Activated naive CD4-positive, alpha-beta T cell treated with anti-CD3 and anti-CD28 coated beads, Interleukin-2, amount 10 ng/mL, durations not matched to agents 7 days and 5 days (primary cell): Measurements from ENCODE around the gene DUS1L.
"Not testable (repeated sequence)": the region's sequence is repeated elsewhere in the genome, so short reads cannot be mapped to it uniquely, and the experiment has no call there.

ENCODE experiments used
- CTCF ChIA-PET: fragments of 350-600 bp; sonication (Branson Sonifier 250); formaldehyde crosslinking; loops from one replicate; lab custom pipeline; 2021; ENCODE audit warnings: antibody characterized with exemption; lab: Charles Lee
- DNase-seq: peaks from one replicate; pipeline ENCODE4 v3.0.0-alpha.2; 2020
- H3K27ac Mint-ChIP-seq: one replicate; pipeline ENCODE4 v1.8.0; 2021; ENCODE audit warnings: mild to moderate bottlenecking, moderate library complexity, mixed read lengths
- H3K27me3 Mint-ChIP-seq: one replicate; pipeline ENCODE4 v1.8.0; 2021; ENCODE audit warnings: mild to moderate bottlenecking, mixed read lengths
- H3K36me3 Mint-ChIP-seq: one replicate; pipeline ENCODE4 v1.8.0; 2021; ENCODE audit warnings: mixed read lengths
- H3K4me1 Mint-ChIP-seq: one replicate; pipeline ENCODE4 v1.8.0; 2021; ENCODE audit warnings: mixed read lengths
- H3K4me3 Mint-ChIP-seq: one replicate; pipeline ENCODE4 v1.8.0; 2021; ENCODE audit warnings: mild to moderate bottlenecking, moderate library complexity, mixed read lengths
- H3K9me3 Mint-ChIP-seq: one replicate; pipeline ENCODE4 v1.8.0; 2021; ENCODE audit warnings: mixed read lengths

Gene DUS1L

DNA sequence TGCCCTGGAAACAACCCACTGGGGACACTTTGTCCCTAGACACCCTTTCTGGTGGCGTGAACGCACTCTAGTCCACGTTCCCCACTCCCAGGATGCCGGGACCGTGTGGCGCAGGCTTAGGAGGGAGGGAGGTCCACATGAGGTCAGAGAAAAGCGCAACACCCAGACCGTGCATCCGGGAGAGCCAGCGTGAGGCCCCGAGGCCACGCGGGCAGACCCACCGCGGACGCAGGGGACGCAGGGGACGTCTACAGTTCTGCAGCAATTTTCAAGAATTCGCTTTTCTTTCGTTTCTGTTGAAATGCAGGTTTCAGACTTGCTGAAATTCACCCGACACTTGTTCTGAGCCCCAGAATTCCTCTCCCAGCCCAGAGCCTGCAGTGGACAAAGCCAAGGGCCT is 18.7 kb downstream of the DUS1L start:
- CTCF ChIA-PET = no interaction called here
- no peak for DNase-seq
- no peak overlapping the region for H3K27ac Mint-ChIP-seq
- no peak overlapping the region for H3K4me3 Mint-ChIP-seq
- no peaks in the 10 kb centered on the region for H3K27me3 Mint-ChIP-seq
- no peaks in the 10 kb centered on the region for H3K9me3 Mint-ChIP-seq
- H3K36me3 Mint-ChIP-seq = peaks cover 7% of the 10 kb centered on the region
- H3K4me1 Mint-ChIP-seq = peaks cover 8% of the 10 kb centered on the region

GRCh38 chr17:82045936-82046484 is 19.6 kb downstream of the DUS1L start:
- peaks cover 8% of the 10 kb centered on the region for H3K4me1 Mint-ChIP-seq
- peaks cover 5% of the 10 kb centered on the region for H3K27me3 Mint-ChIP-seq
- no peaks in the 10 kb centered on the region for H3K9me3 Mint-ChIP-seq
- CTCF ChIA-PET = no interaction called here
- no peak overlapping the region for H3K27ac Mint-ChIP-seq
- H3K36me3 Mint-ChIP-seq = peaks cover 7% of the 10 kb centered on the region
- no peak overlapping the region for H3K4me3 Mint-ChIP-seq
- no peak for DNase-seq

DNA sequence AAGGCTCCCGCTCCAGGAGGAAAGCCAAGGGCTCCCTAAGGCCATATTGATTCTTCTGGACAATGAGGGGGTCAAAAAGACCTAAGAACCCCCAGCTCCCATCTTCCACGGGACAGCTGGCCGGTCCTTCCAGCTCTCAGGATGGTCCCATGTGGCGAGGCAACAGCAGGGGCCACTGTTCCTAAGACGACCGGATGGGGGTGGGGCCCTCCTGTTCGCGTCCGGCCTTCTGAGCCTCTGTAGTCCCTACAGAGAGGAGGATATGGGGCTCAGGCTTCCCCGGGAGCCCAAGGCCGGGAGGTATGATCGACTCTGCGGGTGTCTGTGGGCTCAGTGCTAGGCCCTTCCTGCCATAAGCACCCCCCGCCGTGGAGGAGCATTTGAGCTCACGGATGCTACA is 22.1 kb downstream of the DUS1L start:
- Mint-ChIP-seq H3K4me1 (peaks cover 9% of the 10 kb centered on the region), H3K4me3 (no peak overlapping the region), H3K27ac (no peak overlapping the region), H3K27me3 (peaks cover 14% of the 10 kb centered on the region), H3K9me3 (no peaks in the 10 kb centered on the region), H3K36me3 (peaks cover 5% of the 10 kb centered on the region)
- DNase-seq = no peak
- CTCF ChIA-PET = no interaction called here

- H3K27me3 Mint-ChIP-seq = peaks cover 16% of the 10 kb centered on the region
- H3K4me1 Mint-ChIP-seq = peaks cover 15% of the 10 kb centered on the region
- no peaks in the 10 kb centered on the region for H3K9me3 Mint-ChIP-seq
- H3K27ac Mint-ChIP-seq = no peak overlapping the region
- DNase-seq = no peak
- CTCF ChIA-PET = no interaction called here
- H3K36me3 Mint-ChIP-seq = peaks cover 4% of the 10 kb centered on the region
- H3K4me3 Mint-ChIP-seq = no peak overlapping the region
Measured at GRCh38 chr17:82042649-82043048, 23.0 kb downstream of the DUS1L start.

DNA sequence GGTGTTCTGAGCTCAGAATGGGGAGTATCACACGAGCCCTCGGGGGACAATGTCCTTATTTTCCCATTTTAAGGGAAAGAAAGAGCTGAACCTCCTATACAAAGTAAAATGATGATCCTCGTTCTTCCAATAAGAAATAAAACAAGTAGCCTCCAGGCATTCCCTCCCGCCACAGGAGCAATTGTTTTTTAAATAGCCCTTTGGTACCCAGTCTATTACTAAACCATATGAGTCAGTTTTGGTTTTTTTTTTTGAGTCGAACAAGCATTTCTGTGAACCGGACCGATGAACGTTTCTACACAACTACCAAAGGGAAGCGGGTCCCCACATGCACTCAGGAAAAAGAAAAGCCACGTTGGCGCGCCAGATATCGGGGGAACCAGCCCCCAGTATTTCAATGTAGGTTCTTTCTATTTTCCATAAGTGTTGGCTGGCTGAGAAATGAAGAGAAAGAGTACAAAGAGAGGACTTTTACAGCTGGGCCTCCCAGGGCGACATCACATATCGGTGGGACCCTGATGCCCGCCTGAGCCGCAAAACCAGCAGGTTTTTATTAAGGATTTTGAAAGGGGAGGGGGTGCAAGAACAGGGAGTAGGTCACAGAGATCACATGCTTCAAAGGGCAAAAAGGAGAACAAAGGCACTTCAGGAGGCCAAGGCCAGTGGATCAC is 24.3 kb downstream of the DUS1L start:
- no peak for DNase-seq
- Mint-ChIP-seq H3K4me1 (peaks cover 18% of the 10 kb centered on the region), H3K9me3 (no peaks in the 10 kb centered on the region), H3K4me3 (no peak overlapping the region), H3K36me3 (no peaks in the 10 kb centered on the region), H3K27me3 (peaks cover 18% of the 10 kb centered on the region), H3K27ac (no peak overlapping the region)
- CTCF ChIA-PET = no interaction called here

- peaks cover 18% of the 10 kb centered on the region for H3K27me3 Mint-ChIP-seq
- peaks cover 4% of the 10 kb centered on the region for H3K36me3 Mint-ChIP-seq
- peaks cover 28% of the 10 kb centered on the region for H3K4me1 Mint-ChIP-seq
- no peak overlapping the region for H3K4me3 Mint-ChIP-seq
- DNase-seq = no peak
- H3K9me3 Mint-ChIP-seq = no peaks in the 10 kb centered on the region
- H3K27ac Mint-ChIP-seq = no peak overlapping the region
- CTCF ChIA-PET = interaction anchor here (1.3 kb wide), 1 partner anchor 18 kb away, joined by 4 read pairs; no protein-coding TSS in a partner anchor
Measured at GRCh38 chr17:82039695-82040299, 25.8 kb downstream of the DUS1L start.

DNA sequence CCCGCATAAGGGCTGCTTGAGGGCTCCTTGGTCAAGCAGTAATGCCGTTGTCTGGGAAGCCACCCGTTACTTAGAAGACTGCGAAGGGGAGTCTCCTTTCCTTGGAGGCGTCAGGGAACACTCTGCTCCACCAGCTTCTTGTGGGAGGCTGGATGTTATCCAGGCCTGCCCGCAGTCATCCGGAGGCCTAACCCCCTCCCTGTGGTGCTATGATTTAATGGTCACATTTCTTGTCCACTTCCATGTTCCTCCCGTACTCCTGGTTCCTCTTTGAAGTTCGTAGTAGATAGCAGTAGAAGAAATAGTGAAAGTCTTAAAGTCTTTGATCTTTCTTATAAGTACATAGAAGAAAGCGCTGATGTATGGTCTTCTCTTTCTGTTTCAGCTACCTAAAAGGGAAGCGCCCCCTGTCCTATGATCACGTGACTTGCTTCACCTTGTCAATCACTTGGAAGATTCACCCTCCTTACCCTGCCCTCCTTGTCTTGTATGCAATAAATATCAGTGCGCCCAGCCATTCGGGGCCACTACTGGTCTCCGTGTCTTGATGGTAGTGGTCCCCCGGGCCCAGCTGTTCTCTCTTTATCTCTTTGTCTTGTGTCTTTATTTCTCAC is 26.7 kb downstream of the DUS1L start:
- Mint-ChIP-seq H3K4me1 (peaks cover 28% of the 10 kb centered on the region), H3K27me3 (peaks cover 18% of the 10 kb centered on the region)
- not testable (repeated sequence) for H3K27ac Mint-ChIP-seq, H3K9me3 Mint-ChIP-seq, H3K4me3 Mint-ChIP-seq, DNase-seq, H3K36me3 Mint-ChIP-seq
- CTCF ChIA-PET = interaction anchor here (0.9 to 1.3 kb wide), 2 partner anchors 8 to 17 kb away, joined by 3 to 4 read pairs; no protein-coding TSS in a partner anchor

DNA sequence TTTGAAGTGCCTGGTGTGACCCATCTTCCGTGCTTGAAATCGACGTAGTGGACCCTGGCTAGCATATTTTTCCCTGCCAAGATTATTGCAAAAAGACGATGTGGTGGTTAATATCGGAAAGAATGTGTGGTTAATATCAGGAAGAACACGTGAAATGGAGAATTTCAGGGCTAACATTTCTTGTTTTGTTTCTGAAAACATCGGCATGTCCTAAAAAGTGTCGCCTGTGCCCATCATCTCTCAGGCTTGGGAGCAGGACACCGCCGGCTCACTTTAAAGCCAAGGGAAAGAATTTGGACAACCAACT is 27.8 kb downstream of the DUS1L start:
- peaks cover 24% of the 10 kb centered on the region for H3K27me3 Mint-ChIP-seq
- CTCF ChIA-PET = interaction anchor here (0.7 to 1.5 kb wide), 12 partner anchors 10 to 198 kb away, joined by 3 to 10 read pairs (median 4); partner anchors contain the start of genes CENPX, LRRC45, MAFG and NOTUM
- peak overlapping the region; percentile 87 for H3K4me3 Mint-ChIP-seq
- peaks cover 28% of the 10 kb centered on the region for H3K4me1 Mint-ChIP-seq
- DNase-seq = no peak
- no peaks in the 10 kb centered on the region for H3K9me3 Mint-ChIP-seq
- H3K36me3 Mint-ChIP-seq = peaks cover 4% of the 10 kb centered on the region
- peak overlapping the region; percentile 98 for H3K27ac Mint-ChIP-seq

- no peaks in the 10 kb centered on the region for H3K9me3 Mint-ChIP-seq
- H3K27ac Mint-ChIP-seq = peak within 1 kb of the TSS; percentile 98
- peak within 1 kb of the TSS; percentile 87 for H3K4me3 Mint-ChIP-seq
- CTCF ChIA-PET = interaction anchor here (0.7 to 1.5 kb wide), 13 partner anchors 10 to 198 kb away, joined by 3 to 10 read pairs (median 4); partner anchors contain the start of genes CENPX, LRRC45, MAFG and NOTUM
- DNase-seq = peak; percentile 99
- peaks cover 30% of the 10 kb centered on the region for H3K27me3 Mint-ChIP-seq
- peaks cover 28% of the 10 kb centered on the region for H3K4me1 Mint-ChIP-seq
- H3K36me3 Mint-ChIP-seq = peaks cover 4% of the 10 kb centered on the region
Measured at GRCh38 chr17:82037092-82037888, 28.3 kb downstream of the DUS1L start, which contains the start of gene DCXR. TSS of gene DCXR (minus strand) at chr17:82037697. CDS start at chr17:82037682, 15 bp downstream.

DNA sequence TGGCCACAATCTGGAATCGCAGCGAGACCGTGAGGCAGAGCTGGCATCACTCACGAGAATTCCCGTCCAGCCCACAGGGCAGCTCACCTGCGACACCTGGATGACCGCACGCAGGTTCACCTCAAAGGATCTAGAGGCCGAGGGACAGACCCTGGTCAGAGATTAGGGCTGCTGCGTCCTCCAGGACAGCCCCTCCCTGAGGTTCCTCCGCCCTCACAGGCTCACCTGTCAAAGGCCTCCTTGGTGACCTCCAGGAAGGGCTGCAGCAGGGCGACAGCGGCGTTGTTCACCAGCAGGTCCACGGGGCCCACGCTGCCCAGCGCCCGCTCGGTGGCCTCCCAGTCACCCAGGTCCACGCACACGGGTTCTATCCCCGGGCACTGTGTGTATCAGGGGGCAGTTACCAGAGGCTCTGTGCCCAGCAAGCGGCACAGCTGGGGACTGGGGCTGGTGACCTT is 28.9 kb downstream of the DUS1L start:
- Mint-ChIP-seq H3K9me3 (no peaks in the 10 kb centered on the region), H3K27me3 (peaks cover 32% of the 10 kb centered on the region), H3K4me1 (peaks cover 28% of the 10 kb centered on the region), H3K4me3 (peak overlapping the region; percentile 87), H3K36me3 (peaks cover 4% of the 10 kb centered on the region), H3K27ac (peak overlapping the region; percentile 52)
- CTCF ChIA-PET = interaction anchor here (1.1 kb wide), 1 partner anchor 14 kb away, joined by 3 read pairs; no protein-coding TSS in a partner anchor
- no peak for DNase-seq

GRCh38 chr17:82035956-82036633 is 29.5 kb downstream of the DUS1L start:
- CTCF ChIA-PET = interaction anchor here (1.1 kb wide), 1 partner anchor 14 kb away, joined by 3 read pairs; no protein-coding TSS in a partner anchor

DNA sequence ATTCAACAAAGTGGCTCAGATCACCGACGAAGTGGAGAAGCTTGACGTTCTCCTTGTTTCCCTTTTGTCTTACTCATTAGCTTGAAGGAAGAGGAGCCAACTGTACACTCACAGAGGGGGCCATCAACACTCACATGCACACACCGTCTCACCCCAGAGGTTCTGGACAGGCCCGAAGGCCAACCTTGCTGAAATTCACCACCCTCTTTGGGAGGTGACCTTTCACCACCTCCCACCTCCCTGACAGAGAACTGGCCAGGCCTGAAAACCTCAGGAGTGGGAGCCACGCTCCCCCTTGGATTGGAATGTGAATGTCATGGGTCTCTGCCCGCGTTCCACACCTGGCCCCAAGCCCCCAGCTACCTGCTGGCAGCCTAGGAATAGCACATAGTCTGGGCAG is 30.1 kb downstream of the DUS1L start:
- H3K27ac Mint-ChIP-seq = peak overlapping the region; percentile 67
- peaks cover 4% of the 10 kb centered on the region for H3K36me3 Mint-ChIP-seq
- peaks cover 25% of the 10 kb centered on the region for H3K27me3 Mint-ChIP-seq
- peaks cover 30% of the 10 kb centered on the region for H3K4me1 Mint-ChIP-seq
- peak overlapping the region; percentile 87 for H3K4me3 Mint-ChIP-seq
- H3K9me3 Mint-ChIP-seq = no peaks in the 10 kb centered on the region
- CTCF ChIA-PET = no interaction called here
- no peak for DNase-seq

More at GRCh38 chr17:82035956-82036633, 29.5 kb downstream of the DUS1L start:
- H3K9me3 Mint-ChIP-seq = no peaks in the 10 kb centered on the region
- peaks cover 27% of the 10 kb centered on the region for H3K27me3 Mint-ChIP-seq
- peaks cover 4% of the 10 kb centered on the region for H3K36me3 Mint-ChIP-seq
- no peak overlapping the region for H3K27ac Mint-ChIP-seq
- peak overlapping the region; percentile 87 for H3K4me3 Mint-ChIP-seq
- H3K4me1 Mint-ChIP-seq = peaks cover 28% of the 10 kb centered on the region
- DNase-seq = no peak

GRCh38 chr17:82034371-82035011 is 31.1 kb downstream of the DUS1L start:
- H3K27me3 Mint-ChIP-seq = peaks cover 20% of the 10 kb centered on the region
- no peak overlapping the region for H3K4me3 Mint-ChIP-seq
- peaks cover 33% of the 10 kb centered on the region for H3K4me1 Mint-ChIP-seq
- DNase-seq = no peak
- H3K27ac Mint-ChIP-seq = no peak overlapping the region
- H3K36me3 Mint-ChIP-seq = peaks cover 6% of the 10 kb centered on the region
- CTCF ChIA-PET = no interaction called here
- H3K9me3 Mint-ChIP-seq = no peaks in the 10 kb centered on the region
